Measurements from ENCODE around the gene NT5M. TPM values are rescaled to one million over a fixed set of nuclear protein-coding genes. Genes with fewer than 3 reads are reported as not detected.

NT5M gene
- total RNA-seq, 2 donors from 2014 or later = 6.5 to 11.8 TPM

DNA sequence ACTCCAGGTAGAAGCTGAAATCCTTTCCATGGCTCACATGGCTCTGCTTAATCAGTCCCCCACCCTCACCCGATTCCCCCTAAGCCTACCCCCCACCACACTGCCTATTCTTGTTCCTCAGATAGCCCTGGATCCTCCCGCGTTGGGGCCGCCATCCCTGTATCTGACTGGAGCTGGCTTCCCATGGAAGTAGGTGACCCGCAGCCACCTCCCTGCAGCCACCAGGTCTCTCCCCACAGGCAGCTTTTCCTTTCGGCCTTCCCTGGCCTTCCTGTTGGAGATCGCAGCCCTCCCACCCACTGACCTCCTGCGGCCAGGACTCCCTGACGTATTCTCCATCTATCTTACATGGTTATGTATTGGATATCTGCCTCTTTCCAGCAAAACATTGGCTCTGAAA lies 91.3 kb downstream of the NT5M start:
- no peak overlapping the region for H3K27ac Mint-ChIP-seq
- H3K9me3 Mint-ChIP-seq = peaks cover 2% of the 10 kb centered on the region
- Histone ChIP-seq H3K27ac (ENCODE audit: low read depth, low read length) (no peak overlapping the region), H3K9me3 (ENCODE audit: control insufficient read depth, low read length) (peaks cover 4% of the 10 kb centered on the region), H3K4me1 (ENCODE audit: control insufficient read depth, insufficient read depth, low read length) (no peaks in the 10 kb centered on the region), H3K9ac (ENCODE audit: extremely low read depth, low read length, poor library complexity, severe bottlenecking) (no peak overlapping the region), H3K27me3 (ENCODE audit: control insufficient read depth, insufficient read depth, low read length, poor library complexity, severe bottlenecking) (no peaks in the 10 kb centered on the region), H3K4me3 (ENCODE audit: low read length) (no peak overlapping the region), H3K36me3 (ENCODE audit: control insufficient read depth, insufficient read depth, low read length) (no peaks in the 10 kb centered on the region)
- peak; percentile 47 for DNase-seq
- TF ChIP-seq, protein P1, sequence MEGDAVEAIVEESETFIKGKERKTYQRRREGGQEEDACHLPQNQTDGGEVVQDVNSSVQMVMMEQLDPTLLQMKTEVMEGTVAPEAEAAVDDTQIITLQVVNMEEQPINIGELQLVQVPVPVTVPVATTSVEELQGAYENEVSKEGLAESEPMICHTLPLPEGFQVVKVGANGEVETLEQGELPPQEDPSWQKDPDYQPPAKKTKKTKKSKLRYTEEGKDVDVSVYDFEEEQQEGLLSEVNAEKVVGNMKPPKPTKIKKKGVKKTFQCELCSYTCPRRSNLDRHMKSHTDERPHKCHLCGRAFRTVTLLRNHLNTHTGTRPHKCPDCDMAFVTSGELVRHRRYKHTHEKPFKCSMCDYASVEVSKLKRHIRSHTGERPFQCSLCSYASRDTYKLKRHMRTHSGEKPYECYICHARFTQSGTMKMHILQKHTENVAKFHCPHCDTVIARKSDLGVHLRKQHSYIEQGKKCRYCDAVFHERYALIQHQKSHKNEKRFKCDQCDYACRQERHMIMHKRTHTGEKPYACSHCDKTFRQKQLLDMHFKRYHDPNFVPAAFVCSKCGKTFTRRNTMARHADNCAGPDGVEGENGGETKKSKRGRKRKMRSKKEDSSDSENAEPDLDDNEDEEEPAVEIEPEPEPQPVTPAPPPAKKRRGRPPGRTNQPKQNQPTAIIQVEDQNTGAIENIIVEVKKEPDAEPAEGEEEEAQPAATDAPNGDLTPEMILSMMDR (conservative IDR thresholded peaks at IDR 0.05) = no peak
- peaks cover 8% of the 10 kb centered on the region for H3K27me3 Mint-ChIP-seq (ENCODE audit: insufficient read depth)
- no peaks in the 10 kb centered on the region for H3K36me3 Mint-ChIP-seq (ENCODE audit: low read depth)
- H3K4me3 Mint-ChIP-seq = no peak overlapping the region
- WGBS, 2 experiments (ENCODE audit: insufficient coverage in 1 of 2, insufficient read length in 1 of 2) = 91 to 100% methylated on average over 3 to 9 of the region's 9 CpGs
- peaks cover 1% of the 10 kb centered on the region for H3K4me1 Mint-ChIP-seq

DNA sequence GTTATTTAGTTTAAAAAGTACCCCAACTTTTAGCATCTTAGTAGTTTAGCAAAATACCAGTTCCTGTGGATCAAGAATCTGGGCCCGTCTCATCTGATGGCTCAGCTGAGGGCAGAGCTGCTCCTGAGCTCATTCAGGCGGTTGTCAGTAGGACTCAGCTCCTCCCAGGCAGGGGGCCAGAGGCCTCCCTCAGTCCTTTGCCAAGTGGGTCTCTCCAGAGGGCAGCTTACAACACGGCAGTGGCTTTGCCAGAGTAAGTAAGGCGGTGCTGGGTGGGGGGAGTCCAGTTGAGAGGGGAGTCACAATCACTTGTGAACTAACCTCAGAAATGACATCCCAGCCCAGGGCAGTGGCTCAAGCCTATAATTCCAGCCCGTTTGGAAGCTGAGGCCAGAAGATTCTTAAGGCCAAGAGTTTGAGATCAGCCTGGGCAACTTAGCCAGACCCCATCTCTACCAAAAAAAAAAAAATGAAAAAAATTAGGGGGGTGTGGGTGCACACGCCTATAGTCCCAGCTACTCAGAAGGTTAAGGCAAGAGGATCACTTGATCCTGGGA lies 92.2 kb downstream of the NT5M start:
- Histone ChIP-seq H3K9ac (ENCODE audit: extremely low read depth, low read length, poor library complexity, severe bottlenecking) (no peak overlapping the region), H3K4me3 (ENCODE audit: low read length) (no peak overlapping the region), H3K27me3 (ENCODE audit: control insufficient read depth, insufficient read depth, low read length, poor library complexity, severe bottlenecking) (no peaks in the 10 kb centered on the region), H3K36me3 (ENCODE audit: control insufficient read depth, insufficient read depth, low read length) (no peaks in the 10 kb centered on the region), H3K4me1 (ENCODE audit: control insufficient read depth, insufficient read depth, low read length) (no peaks in the 10 kb centered on the region), H3K9me3 (ENCODE audit: control insufficient read depth, low read length) (peaks cover 4% of the 10 kb centered on the region), H3K27ac (ENCODE audit: low read depth, low read length) (no peak overlapping the region)
- peaks cover 8% of the 10 kb centered on the region for H3K27me3 Mint-ChIP-seq (ENCODE audit: insufficient read depth)
- 92 to 100% methylated on average over 3 to 6 of the region's 6 CpGs for WGBS, 2 experiments (ENCODE audit: insufficient coverage in 1 of 2, insufficient read length in 1 of 2)
- TF ChIP-seq, protein P1 (conservative IDR thresholded peaks at IDR 0.05) = no peak
- no peak overlapping the region for H3K27ac Mint-ChIP-seq
- no peak overlapping the region for H3K4me3 Mint-ChIP-seq
- DNase-seq = peak; percentile 36
- peaks cover 1% of the 10 kb centered on the region for H3K4me1 Mint-ChIP-seq
- H3K36me3 Mint-ChIP-seq (ENCODE audit: low read depth) = no peaks in the 10 kb centered on the region
- H3K9me3 Mint-ChIP-seq = peaks cover 2% of the 10 kb centered on the region

DNA sequence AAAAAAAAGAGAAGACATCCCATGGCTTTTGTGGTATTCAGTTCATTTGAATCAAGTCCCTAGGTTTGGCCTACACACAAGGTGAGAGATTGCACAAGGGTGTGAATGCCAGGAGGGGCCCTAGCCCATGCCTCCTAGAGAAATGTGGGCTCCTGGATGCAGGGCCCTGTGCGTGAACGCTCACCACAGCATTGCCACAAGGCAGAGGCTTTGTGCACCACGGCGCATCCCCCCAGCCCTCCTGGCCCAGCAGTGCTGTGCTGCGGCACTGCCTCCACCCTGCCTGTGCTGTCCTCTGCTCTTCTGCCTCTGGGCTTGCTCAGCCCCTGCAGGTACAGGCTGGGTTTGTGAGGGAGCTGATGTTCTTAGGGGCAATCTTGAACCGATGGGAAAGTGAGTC lies 92.7 kb downstream of the NT5M start:
- no peaks in the 10 kb centered on the region for H3K27me3 ChIP-seq (ENCODE audit: control insufficient read depth, insufficient read depth, low read length, poor library complexity, severe bottlenecking)
- H3K4me3 ChIP-seq (ENCODE audit: low read length) = no peak overlapping the region
- Mint-ChIP-seq H3K36me3 (ENCODE audit: low read depth) (no peaks in the 10 kb centered on the region), H3K4me1 (peaks cover 1% of the 10 kb centered on the region), H3K27me3 (ENCODE audit: insufficient read depth) (peaks cover 10% of the 10 kb centered on the region), H3K9me3 (peaks cover 2% of the 10 kb centered on the region), H3K27ac (no peak overlapping the region), H3K4me3 (no peak overlapping the region)
- H3K9me3 ChIP-seq (ENCODE audit: control insufficient read depth, low read length) = peaks cover 4% of the 10 kb centered on the region
- no peak for DNase-seq
- H3K9ac ChIP-seq (ENCODE audit: extremely low read depth, low read length, poor library complexity, severe bottlenecking) = no peak overlapping the region
- H3K36me3 ChIP-seq (ENCODE audit: control insufficient read depth, insufficient read depth, low read length) = no peaks in the 10 kb centered on the region
- TF ChIP-seq, protein P1 (conservative IDR thresholded peaks at IDR 0.05) = no peak
- WGBS, 2 experiments (ENCODE audit: insufficient coverage in 1 of 2, insufficient read length in 1 of 2) = 86 to 97% methylated on average over 5 to 6 of the region's 6 CpGs
- no peaks in the 10 kb centered on the region for H3K4me1 ChIP-seq (ENCODE audit: control insufficient read depth, insufficient read depth, low read length)
- H3K27ac ChIP-seq (ENCODE audit: low read depth, low read length) = no peak overlapping the region

Other genes with a start within 250 kb of the NT5M start
- gene PLD6, start 97.0 kb upstream of the NT5M start, total RNA-seq = 1 to 10 TPM in 1 of 2 donors, under 1 TPM in 1; 0.42 to 1.5 TPM
- gene FLCN, start 66.2 kb upstream of the NT5M start, total RNA-seq = 10 to 100 TPM; 41.8 to 47.2 TPM
- 10 to 100 TPM; 63.1 to 67.5 TPM for gene COPS3, start 22.1 kb upstream of the NT5M start, total RNA-seq
- 10 to 100 TPM; 18.4 to 20.5 TPM for gene MED9, start 173.6 kb downstream of the NT5M start, total RNA-seq
- gene RASD1, start 193.0 kb downstream of the NT5M start, total RNA-seq = 1 to 10 TPM; 1.9 to 2.5 TPM